Brain microvascular endothelial cell (primary cell): Measurements from ENCODE around the gene SLC7A14.

Experiments used
- DNase-seq: peaks from one replicate; pipeline ENCODE4 v3.0.0-alpha.2; 2020
- H3K27ac ChIP-seq: fragments of 250-450 bp; sonication (Bioruptor Pico); 2 replicates; pipeline ENCODE4 v1.5.1; 2020; ENCODE audit warnings: mild to moderate bottlenecking, moderate library complexity
- H3K27me3 ChIP-seq: fragments of 250-450 bp; sonication (Bioruptor Pico); replicated peaks from 2 replicates; pipeline ENCODE4 v1.5.1; 2020; ENCODE audit warnings: mild to moderate bottlenecking
- H3K36me3 ChIP-seq: fragments of 250-450 bp; sonication (Bioruptor Pico); replicated peaks from 2 replicates; pipeline ENCODE4 v1.5.1; 2020; ENCODE audit warnings: mild to moderate bottlenecking
- H3K4me3 ChIP-seq: 2 replicates; pipeline ENCODE4 v1.5.1; 2011; ENCODE audit warnings: low read depth, mild to moderate bottlenecking, control low read depth, low read length, moderate library complexity
- in situ Hi-C: cut with HindIII; loops from 2 replicates; pipeline ENCODE4 v1.10.0; 2017; ENCODE audit warnings: low sequenced_read_pairs, low pct_ligation_motif_present
- TF ChIP-seq, protein P1 (sequence below): IDR thresholded peaks from 2 replicates; pipeline ENCODE4 v1.5.1; 2011; ENCODE audit warnings: low read depth, mild to moderate bottlenecking, moderate library complexity, low read length, control low read depth, inconsistent platforms; ENCODE audit errors: missing control alignments

Gene SLC7A14

GRCh38 chr3:170469151-170470062 lies 116.5 kb downstream of the SLC7A14 start:
- no peak for DNase-seq
- Histone ChIP-seq H3K36me3 (no peaks in the 10 kb centered on the region), H3K4me3 (no peak overlapping the region), H3K27ac (no peak overlapping the region), H3K27me3 (no peaks in the 10 kb centered on the region)
- TF ChIP-seq, protein P1, sequence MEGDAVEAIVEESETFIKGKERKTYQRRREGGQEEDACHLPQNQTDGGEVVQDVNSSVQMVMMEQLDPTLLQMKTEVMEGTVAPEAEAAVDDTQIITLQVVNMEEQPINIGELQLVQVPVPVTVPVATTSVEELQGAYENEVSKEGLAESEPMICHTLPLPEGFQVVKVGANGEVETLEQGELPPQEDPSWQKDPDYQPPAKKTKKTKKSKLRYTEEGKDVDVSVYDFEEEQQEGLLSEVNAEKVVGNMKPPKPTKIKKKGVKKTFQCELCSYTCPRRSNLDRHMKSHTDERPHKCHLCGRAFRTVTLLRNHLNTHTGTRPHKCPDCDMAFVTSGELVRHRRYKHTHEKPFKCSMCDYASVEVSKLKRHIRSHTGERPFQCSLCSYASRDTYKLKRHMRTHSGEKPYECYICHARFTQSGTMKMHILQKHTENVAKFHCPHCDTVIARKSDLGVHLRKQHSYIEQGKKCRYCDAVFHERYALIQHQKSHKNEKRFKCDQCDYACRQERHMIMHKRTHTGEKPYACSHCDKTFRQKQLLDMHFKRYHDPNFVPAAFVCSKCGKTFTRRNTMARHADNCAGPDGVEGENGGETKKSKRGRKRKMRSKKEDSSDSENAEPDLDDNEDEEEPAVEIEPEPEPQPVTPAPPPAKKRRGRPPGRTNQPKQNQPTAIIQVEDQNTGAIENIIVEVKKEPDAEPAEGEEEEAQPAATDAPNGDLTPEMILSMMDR: no peak
- in situ Hi-C loops: no loop called here

DNA sequence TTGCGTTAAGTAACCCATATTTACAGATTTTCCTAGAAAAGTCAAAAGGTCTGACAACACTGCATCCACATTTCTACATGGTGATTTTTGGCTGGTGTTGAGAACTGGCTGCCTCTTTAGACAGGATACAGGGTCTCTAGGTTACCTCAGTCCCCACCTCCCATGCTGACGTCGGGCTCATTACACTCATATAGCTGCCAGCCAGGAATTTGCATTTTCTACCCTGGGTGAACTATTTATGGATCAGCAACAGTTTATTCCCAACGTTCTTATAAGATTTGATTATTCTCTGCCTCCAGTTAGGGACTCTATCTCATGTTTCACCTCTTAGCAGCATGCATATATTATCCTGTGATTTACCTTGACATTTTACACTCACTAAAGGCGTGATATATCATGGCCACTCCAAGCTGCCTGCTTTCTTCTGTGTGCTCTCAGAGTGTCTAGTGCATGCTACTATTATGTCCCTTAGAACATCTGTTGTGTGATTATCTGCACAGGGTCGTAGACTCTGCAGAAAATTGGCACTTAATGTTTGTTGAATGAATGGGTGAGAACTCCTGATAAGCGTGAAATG lies 118.2 kb downstream of the SLC7A14 start:
- Histone ChIP-seq H3K27ac (no peak overlapping the region), H3K4me3 (no peak overlapping the region), H3K36me3 (no peaks in the 10 kb centered on the region), H3K27me3 (no peaks in the 10 kb centered on the region)
- in situ Hi-C loops: no loop called here
- no peak for DNase-seq
- TF ChIP-seq, protein P1: no peak

GRCh38 chr3:170467007-170467406 lies 118.9 kb downstream of the SLC7A14 start:
- DNase-seq: no peak
- in situ Hi-C loops: no loop called here
- H3K27ac ChIP-seq: no peak overlapping the region
- no peak overlapping the region for H3K4me3 ChIP-seq
- H3K36me3 ChIP-seq: no peaks in the 10 kb centered on the region
- no peaks in the 10 kb centered on the region for H3K27me3 ChIP-seq
- TF ChIP-seq, protein P1: no peak

- Histone ChIP-seq H3K27me3 (no peaks in the 10 kb centered on the region), H3K4me3 (no peak overlapping the region), H3K36me3 (no peaks in the 10 kb centered on the region), H3K27ac (no peak overlapping the region)
- no peak for DNase-seq
- TF ChIP-seq, protein P1: no peak
- in situ Hi-C loops: no loop called here
These were observed 119.9 kb downstream of the SLC7A14 start for GRCh38 chr3:170465955-170466354.

- H3K36me3 ChIP-seq: no peaks in the 10 kb centered on the region
- DNase-seq: no peak
- in situ Hi-C loops: no loop called here
- H3K27ac ChIP-seq: no peak overlapping the region
- H3K4me3 ChIP-seq: no peak overlapping the region
- no peaks in the 10 kb centered on the region for H3K27me3 ChIP-seq
- TF ChIP-seq, protein P1: no peak
These were observed 122.9 kb downstream of the SLC7A14 start for GRCh38 chr3:170463011-170463410.
